ENCODE measurements around the gene CTTN. TPM values are rescaled to one million over a fixed set of nuclear protein-coding genes. Genes with fewer than 3 reads are reported as not detected.
"Not testable (repeated sequence)": the region's sequence is repeated elsewhere in the genome, so short reads cannot be mapped to it uniquely, and the experiment has no call there.

The CTTN gene
- total and polyA plus RNA-seq, 8 donors: 69.8 to 390 (median 289) TPM

DNA sequence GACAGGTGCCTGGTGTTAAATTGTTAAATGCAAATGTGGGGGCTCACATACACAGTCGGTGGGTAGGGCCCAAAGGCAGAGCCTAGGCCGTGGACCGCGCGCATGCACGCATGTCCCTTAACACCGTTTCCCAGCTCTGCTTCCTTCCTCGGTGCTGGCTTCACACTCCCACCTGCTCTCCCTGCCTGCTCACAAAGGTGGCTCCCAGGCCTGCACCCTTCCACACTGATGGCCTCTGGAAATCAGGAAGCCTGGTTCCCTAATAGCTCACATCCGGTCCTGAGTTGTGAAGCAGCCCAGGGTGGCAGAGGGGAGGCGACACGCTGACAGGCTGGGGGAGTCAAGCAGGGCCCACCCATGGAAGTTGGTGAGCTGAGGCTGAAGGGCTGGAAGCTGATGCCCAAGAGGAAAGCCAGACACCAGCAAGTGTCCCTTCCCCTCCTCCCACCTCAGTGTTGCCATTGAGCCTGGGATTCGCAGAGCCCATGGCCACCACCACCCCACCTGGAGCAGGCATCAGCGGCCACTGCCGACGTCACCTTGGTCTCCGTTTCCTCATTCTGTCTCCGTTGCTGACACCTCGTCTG is 13.7 kb upstream of the CTTN start:
- no peak for TF ChIP-seq CTCF (IDR thresholded peaks at IDR 0.05)
- no peak for TF ChIP-seq POLR2A (IDR thresholded peaks at IDR 0.05)
- TF ChIP-seq POLR2AphosphoS5 (IDR thresholded peaks at IDR 0.05): no peak
- no peak for TF ChIP-seq EP300 (IDR thresholded peaks at IDR 0.05)
- intact Hi-C loops (cut with DNase I; ENCODE audit: low total_unique reads): no loop called here
- H3K27me3 ChIP-seq: no peaks in the 10 kb centered on the region
- H3K4me1 ChIP-seq: peaks cover 0 to 16% (median 6%) of the 10 kb centered on the region in 4 donors
- peaks cover 9 to 63% (median 54%) of the 10 kb centered on the region in 4 donors for H3K36me3 ChIP-seq
- WGBS, 5 donors: 89 to 95% (median 90%) methylated on average over 15 to 18 of the region's 18 CpGs
- no peak overlapping the region for H3K4me3 ChIP-seq
- no peaks in the 10 kb centered on the region for H3K9me3 ChIP-seq
- DNase-seq: no peak
- no peak overlapping the region for H3K27ac ChIP-seq

DNA sequence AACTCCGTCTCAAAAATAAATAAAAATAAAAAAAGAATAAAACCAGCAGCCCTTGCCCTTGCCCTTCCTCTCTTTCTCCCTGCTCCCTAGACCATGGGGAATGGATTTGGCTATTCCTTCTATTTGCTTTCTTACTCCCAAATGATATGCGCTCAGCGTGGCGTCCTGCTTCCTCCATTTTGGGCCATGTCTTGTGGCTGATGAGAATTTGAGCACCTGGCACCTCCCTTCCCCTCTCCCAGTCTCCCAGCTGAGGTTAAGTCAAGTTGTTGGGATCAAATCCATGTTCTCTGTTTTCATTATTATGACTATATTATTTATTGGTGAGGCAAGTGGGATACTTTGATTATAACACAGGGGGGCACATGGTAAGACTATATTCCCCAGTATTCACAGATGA is 10.8 kb upstream of the CTTN start:
- no peaks in the 10 kb centered on the region for H3K27me3 ChIP-seq
- WGBS, 5 donors: 89 to 96% (median 93%) methylated on average over 4 of the region's 4 CpGs
- peaks cover 0 to 11% (median 2%) of the 10 kb centered on the region in 4 donors for H3K4me1 ChIP-seq
- H3K27ac ChIP-seq: no peak overlapping the region
- H3K9me3 ChIP-seq: no peaks in the 10 kb centered on the region
- H3K4me3 ChIP-seq: no peak overlapping the region
- peaks cover 5 to 34% (median 26%) of the 10 kb centered on the region in 4 donors for H3K36me3 ChIP-seq
- TF ChIP-seq POLR2AphosphoS5 (IDR thresholded peaks at IDR 0.05) (no peak), EP300 (IDR thresholded peaks at IDR 0.05) (no peak), CTCF (IDR thresholded peaks at IDR 0.05) (no peak)
- no peak for DNase-seq
- intact Hi-C loops (cut with DNase I; ENCODE audit: low total_unique reads): no loop called here

DNA sequence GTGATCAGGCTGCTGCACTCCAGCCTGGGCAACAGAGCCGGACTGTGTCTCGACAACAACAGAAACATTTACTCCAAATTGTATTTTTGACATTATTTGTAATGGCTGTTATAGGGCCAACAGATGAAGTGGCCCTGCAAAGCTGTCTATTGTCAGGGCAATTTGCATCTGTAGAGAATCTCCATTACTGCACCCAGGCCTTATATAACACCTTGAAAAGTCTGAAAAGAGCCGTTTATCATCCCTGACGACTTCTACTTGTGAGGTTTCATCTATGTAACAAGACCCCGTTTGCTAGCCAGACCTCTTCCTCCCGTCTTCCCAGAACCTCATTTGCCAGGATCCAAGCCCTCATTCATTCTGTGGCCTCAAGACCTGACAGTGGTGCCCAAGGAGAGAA is 9.1 kb upstream of the CTTN start:
- Histone ChIP-seq H3K4me1 (peaks cover 0 to 4% (median 0%) of the 10 kb centered on the region in 4 donors), H3K27me3 (peaks cover 0 to 4% (median 0%) of the 10 kb centered on the region in 3 donors), H3K27ac (no peak overlapping the region), H3K4me3 (no peak overlapping the region), H3K9me3 (no peaks in the 10 kb centered on the region), H3K36me3 (peaks cover 5 to 20% (median 15%) of the 10 kb centered on the region in 4 donors)
- no peak for DNase-seq
- 78 to 88% (median 87%) methylated on average over 6 of the region's 6 CpGs for WGBS, 5 donors
- intact Hi-C loops (cut with DNase I; ENCODE audit: low total_unique reads): no loop called here
- TF ChIP-seq POLR2AphosphoS5 (IDR thresholded peaks at IDR 0.05) (no peak), POLR2A (IDR thresholded peaks at IDR 0.05) (no peak), CTCF (IDR thresholded peaks at IDR 0.05) (no peak), EP300 (IDR thresholded peaks at IDR 0.05) (no peak)

DNA sequence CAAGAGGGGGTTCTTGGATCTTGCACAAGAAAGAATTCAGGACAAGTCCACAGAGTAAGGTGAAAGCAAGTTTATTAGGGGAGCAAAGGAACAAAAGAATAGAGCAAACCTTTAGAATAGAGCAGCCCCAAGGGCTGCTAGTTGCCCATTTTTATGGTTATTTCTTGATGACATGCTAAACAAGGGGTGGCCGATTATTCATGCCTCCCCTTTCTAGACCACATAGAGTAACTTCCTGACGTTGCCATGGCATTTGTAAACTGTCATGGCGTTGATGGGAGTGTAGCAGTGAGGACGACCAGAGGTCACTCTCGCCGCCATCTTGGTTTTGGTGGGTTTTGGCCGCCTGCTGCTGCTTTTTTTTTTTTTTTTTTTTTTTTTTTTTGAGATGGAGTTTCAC is 7.4 kb upstream of the CTTN start:
- intact Hi-C loops (cut with DNase I; ENCODE audit: low total_unique reads): not testable (repeated sequence)
- 92 to 97% (median 93%) methylated on average over 7 of the region's 7 CpGs for WGBS, 5 donors

GRCh38 chr11:70394211-70394950 is 3.9 kb upstream of the CTTN start:
- no peaks in the 10 kb centered on the region for H3K36me3 ChIP-seq
- no peak for TF ChIP-seq CTCF (IDR thresholded peaks at IDR 0.05)
- no peak for TF ChIP-seq EP300 (IDR thresholded peaks at IDR 0.05)
- no peak for DNase-seq
- WGBS, 5 donors: 90 to 96% (median 95%) methylated on average over 15 of the region's 15 CpGs
- peaks cover 0 to 13% (median 0%) of the 10 kb centered on the region in 3 donors for H3K27me3 ChIP-seq
- H3K4me3 ChIP-seq: no peak overlapping the region
- intact Hi-C loops (cut with DNase I; ENCODE audit: low total_unique reads): no loop called here
- no peaks in the 10 kb centered on the region for H3K9me3 ChIP-seq
- H3K4me1 ChIP-seq: peaks cover 0 to 28% (median 21%) of the 10 kb centered on the region in 4 donors
- H3K27ac ChIP-seq: no peak overlapping the region

More for the DNA sequence above, 7.4 kb upstream of the CTTN start:
- not testable (repeated sequence) for H3K4me1 ChIP-seq, H3K27ac ChIP-seq, H3K9me3 ChIP-seq, H3K36me3 ChIP-seq, DNase-seq, H3K4me3 ChIP-seq
- peaks cover 0 to 12% (median 0%) of the 10 kb centered on the region in 3 donors for H3K27me3 ChIP-seq
